Superior temporal gyrus (tissue), 1 donor: ENCODE measurements around the gene FICD.
"Not testable (repeated sequence)": the region's sequence is repeated elsewhere in the genome, so short reads cannot be mapped to it uniquely, and the experiment has no call there.

Experiments used
- DNase-seq: peaks from one replicate; pipeline ENCODE4 v3.0.0-alpha.2; 2016; ENCODE audit errors: extremely low spot score

FICD gene

DNA sequence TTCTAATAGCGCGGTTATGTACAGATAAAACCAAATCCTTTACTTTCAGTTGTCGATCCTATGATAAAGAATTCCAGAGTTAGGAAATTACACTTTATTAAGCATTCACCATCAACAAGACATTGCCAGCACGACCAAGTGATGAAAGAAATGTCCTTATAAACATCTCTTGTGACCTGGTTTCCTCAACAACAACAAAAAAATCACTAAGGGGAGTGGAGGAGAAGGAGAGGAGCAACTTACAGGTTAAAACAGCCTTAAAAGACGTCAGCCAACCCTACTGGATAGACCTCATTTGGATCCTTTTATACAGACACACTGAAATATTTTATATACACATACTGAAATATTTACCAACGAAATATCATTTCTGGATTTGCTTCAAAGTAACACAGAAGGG lies 23.1 kb downstream of the FICD start:
- DNase-seq: no peak

DNA sequence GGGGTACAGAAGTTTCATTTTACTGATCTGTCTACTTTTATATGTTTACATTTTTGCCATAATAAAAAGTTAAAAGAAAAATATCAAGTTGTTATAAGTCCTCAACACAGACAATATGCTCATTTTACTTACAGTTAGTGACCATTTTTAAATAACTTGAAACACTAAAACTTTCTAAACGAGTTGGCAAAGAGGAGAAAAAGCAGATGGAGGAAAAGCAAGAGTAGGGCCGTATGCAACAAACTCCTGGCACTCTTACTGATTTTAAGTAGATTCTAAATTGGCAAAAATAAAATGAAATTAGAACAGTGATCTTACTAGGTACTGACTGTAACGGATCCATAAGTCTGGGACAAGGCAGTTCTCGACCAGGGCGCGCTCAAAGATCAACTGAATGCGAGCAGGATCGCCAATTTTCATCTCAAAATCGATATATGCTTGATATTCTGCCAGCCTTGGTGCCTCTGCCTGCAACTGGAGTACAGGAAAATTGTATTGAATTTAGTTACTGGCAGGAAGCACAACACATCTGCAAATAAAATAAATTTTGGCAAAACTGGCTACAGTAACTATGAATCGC lies 23.6 kb downstream of the FICD start:
- no peak for DNase-seq

DNA sequence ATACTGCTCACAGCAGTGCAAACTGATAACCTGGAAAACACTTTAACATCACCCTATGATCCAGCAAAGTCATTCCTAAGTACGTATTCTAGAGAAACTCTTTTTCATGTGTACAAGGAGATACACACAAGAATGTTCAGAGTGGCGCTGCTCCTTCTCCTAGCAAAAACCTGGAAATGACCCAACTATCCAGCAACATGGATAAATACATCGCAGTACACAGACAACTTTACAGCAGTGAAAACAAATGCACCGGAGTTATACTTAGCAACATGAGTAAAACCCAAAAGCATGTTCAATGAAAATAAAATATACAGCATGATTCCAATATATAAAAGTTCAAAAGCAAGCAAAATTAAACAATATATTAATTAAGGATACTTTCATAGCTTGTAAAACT lies 27.2 kb downstream of the FICD start:
- DNase-seq: no peak

DNA sequence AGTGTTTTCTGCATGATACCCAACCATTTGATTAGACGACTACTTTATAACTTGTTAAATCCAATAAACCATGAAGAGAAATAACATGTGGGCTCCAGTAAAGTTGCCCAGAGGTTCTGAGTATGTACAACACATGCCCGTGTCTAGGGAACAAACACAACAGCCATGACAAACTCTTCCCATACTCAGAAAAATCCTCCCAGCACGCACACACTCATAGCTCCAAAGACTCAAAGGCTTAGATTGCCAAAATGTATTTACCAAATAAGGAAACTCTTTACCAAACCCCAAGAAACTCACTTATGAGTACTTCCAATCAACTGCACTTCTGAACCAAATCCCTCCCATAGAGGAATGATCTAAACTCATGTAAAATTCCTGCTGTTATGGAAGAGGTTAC lies 28.6 kb downstream of the FICD start:
- no peak for DNase-seq

DNA sequence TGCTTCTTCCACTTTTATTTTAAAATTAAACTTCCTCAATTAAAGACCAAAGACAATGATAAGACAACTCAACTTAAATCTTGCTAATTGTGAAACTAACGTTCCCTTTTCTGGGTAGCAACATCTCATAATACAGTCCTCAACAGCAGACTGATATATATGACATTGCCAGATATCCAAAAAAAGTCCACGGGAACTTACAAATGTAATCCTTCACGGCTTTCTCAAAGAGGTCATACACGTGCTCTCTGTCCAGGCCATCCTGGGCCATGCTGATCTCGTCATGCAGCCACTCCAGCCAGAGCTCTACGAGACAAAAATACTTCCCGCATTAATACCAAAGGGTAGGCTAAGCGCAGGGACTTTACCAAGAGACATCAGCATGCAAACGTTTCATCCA lies 32.6 kb downstream of the FICD start:
- DNase-seq: no peak

DNA sequence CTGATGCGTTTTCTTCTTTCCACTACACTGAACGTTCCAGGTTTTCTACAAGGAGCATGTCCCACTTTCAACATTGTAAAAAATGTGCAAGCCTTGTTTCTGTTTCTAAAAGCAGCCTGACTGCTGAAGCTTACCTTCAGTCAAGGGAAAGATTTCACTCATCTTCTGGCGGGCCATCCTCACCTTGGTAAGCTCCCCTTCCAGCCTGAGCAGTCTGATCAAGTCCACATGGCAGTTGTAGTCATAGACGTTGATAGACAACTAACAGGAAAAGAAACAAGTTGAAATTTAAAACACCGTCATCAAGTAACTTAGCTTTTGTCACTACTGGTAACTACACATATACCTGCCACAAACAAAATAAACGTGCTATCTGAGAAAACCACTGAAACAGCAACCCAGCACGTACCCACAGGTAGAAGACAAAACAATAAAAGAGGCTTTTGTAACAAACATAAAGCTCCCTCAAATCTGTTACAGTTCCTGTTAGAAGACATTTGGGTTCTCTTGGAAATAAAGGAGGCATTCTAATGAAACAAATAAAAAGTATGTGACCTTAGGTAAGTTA lies 34.0 kb downstream of the FICD start:
- no peak for DNase-seq

DNA sequence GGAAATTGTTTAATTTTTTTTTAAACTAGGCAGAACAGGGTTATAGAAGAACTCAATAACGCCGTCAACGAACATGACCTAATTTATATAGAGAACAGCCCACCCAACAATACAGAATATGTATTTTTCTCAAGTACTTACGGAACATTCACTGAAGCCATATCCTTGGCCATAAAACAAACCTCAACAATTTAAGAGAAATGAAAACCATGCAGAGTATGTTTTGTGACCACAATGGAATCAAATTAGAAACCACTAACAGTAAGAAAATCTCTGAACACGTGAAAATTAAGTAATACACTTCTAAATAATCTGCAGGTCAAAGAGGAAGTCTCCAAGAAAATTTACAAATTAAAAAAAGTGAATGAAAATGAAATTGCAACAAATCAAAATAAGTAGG lies 36.5 kb downstream of the FICD start:
- DNase-seq: no peak

DNA sequence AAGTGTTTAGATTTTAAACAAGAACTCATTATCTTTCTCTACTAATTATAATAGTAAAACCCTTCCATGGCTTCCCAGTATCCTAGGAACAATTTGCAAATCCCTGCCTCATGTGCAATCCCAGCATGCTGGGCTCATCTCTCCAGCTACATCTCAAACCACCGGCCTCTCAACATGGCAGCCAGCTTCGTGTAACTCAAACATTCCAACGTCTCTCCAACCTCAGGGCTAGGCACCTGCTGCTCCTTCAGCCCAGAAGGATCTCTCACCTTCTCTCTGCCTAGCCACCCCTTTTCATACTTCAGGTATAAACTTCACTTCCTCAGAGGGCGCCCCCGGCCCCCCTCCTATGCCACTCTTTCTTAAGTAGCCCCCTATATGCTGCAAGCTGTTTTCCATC lies 38.7 kb downstream of the FICD start:
- DNase-seq: no peak

DNA sequence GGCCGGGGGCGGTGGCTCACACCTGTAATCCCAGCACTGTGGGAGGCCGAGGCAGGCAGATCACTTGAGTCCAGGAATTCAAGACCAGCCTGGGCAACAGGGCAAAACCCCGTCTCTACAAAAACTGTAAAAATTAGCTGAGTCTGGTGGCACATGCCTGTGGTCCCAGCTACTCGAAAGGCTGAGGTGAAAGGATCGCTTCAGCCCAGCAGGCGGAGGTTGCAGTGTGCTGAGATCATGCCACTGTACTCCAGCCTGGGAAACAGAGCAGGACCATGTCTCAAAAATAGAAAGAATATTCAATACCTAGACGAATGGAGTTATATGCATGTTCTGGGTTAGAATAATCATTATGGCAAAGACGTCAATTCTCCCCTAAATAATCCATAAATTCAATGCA lies 40.3 kb downstream of the FICD start:
- DNase-seq: not testable (repeated sequence)

DNA sequence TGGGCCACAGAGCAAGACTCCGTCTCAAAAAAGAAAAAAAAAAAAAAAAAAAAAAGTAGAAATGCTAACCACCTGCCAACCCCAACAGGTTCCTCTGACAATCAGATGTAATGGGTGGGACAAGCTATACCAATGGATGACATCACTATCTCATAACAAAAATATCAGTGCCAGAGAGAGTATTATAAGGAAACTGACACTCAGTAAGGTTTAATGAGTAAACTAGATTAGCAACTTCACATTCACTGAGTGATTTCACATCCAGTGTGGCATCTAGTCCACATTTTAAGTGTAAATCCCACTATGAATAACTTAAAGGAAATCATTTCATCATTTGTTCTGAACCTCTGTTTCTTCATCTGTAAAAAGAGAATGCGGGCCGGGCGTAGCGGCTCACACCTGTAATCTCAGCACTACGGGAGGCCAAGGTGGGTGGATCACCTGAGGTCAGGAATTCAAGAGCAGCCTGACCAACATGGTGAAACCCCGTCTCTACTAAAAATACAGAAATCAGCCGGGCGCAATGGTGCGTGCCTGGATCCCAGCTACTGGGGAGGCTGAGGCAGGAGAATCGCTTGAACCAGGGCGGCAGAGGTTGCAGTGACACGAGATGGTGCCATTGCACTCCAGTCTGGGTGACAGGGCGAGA lies 44.1 kb downstream of the FICD start:
- DNase-seq: no peak

DNA sequence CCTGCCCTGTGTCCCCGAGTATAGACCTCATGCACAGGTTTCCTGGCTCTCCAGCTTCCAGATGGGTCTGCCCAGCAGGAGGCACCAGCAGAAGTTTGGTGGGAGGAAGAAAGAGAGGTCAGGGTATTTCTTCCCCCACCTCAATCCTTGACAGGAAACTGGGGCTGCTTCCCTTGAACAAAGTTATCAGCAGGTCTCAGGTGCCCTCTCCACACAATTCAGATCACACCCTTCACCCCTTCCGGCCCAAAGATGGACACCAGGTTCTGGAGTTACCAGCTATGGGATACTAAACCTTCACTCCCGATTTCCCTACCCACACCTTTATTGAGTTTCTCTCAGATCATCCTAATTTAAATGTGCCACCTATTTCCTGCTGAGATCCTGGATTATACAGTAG lies 44.7 kb downstream of the FICD start:
- no peak for DNase-seq

DNA sequence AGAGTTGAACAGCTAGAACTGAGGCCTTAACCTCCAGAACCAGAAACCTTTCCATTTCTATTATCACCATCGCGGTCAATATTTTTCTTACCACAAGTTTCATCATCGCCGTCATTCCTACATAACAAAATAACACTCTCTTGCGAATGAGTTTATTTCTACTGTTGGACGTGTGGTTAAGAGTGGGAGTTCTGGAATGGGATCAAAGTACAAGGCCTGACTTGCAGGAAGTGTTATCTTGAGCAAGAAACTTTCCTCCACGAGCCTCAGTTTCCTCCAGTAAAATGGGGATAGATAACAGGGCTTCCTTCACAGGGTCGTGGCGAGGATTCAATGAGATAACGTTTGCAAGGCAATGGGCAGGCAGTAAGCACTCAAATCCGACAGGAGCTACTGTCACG lies 45.2 kb downstream of the FICD start:
- DNase-seq: no peak

DNA sequence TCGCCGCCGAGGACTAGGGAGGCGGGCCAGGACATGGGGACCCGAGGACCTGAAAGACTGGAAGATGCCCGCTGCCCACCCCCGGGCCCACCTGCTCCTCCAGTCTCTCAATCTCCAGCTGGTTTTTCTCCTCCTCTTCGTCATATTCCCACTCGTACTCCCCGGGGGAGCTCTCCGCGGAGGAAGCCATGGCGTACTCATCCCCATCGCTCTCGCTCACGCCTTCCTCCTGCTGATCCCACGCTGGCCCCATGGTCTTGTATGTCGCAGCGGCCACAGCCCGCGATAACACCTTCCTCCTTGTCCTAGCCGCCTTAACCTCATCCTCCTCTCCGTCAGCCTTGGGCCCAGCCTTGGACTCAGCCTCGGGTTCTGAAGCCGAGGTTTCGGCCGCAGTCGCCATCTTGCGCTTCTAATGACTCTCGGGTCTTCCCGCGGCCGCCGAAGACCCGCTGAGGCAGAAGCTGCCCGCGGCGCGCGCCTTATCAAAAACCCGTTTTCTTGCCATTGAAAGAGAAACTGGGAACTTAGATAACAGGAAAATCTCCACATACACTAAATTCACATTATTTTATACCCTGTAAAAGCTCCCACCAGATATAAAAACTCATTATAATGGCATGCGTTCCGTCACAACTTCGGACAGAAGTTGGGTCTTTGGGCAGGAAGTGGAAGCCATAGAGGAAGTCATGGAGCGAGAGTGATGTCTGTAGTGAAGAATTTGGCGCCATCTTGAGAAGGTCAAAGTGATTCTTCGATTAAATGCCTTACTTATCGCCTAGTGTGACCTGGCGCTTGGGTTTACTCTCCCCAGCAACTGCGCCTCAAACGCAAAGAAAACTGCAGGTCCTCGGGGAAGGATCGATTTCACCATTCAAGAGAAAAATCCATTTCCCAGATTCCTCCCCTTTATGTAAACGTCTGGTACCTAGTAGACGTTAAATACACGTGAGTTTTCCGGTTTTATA lies 46.0 kb downstream of the FICD start, which contains the start of gene SART3:
Gene SART3 (minus strand): TSS at position 422 of the 968 bp plus-strand sequence. CDS start 19 bp downstream, at position 403.
- peak; percentile 97 for DNase-seq

DNA sequence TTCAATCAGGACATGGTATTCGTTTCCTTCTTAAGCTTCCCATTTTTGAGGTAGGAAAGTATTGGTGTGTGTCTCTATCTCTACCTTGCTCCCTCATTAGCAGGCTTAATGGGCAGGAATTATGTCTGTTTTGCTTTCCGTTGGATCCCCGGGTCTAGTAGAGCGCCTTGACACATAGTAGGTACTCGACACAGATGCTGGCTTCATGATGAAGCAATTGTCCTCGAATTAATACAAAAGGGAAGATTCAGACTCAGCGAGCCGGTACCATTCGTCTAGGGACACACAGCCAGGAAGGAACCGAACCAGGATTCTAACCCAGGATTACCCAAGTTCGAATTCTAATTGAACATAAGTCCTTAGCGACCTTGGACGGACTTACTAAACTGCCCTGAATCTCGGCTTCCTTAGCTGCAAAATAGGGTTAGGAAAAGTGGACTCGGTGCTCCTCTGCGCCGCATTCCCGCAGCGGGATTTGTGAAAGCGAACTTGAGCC lies 46.8 kb downstream of the FICD start:
- DNase-seq: no peak

DNA sequence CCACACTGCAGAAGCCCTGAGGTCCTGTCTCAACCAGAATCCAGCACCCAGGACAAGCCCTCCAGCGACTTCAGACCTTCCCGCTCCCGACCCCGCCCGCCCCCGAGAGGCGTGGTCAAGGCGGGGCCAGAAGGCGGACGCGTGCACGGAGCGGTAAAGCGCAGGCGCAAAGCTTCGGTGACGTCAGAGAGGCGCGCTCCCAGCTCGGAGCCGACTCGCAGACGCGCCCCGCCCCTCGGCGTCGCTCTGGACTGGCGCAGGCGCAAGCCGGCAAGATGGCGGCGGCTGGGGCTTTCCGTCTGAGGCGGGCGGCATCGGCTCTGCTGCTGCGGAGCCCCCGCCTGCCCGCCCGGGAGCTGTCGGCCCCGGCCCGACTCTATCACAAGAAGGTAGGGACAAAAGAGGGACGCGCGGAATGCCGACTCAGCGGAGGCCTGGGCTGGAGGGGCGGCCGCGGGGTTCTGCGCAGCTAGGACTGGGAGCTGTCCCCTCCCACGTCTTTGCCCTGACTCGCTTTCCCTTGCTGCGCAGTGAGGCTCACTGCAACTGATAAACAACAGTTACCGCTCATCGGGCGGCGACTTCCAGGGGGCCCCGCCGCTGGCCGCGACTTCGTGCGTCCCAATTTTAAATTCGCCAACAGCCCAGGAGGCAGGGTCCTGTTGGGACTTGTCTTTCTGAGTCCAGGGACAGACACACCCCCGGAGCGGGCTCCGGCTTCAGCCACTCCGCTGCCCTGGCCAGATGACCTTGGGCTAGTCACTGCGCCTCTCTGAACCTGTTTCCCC lies 47.5 kb downstream of the FICD start, which contains the start of gene ISCU:
Gene ISCU (plus strand): TSS at position 249 of the 788 bp plus-strand sequence. CDS start 27 bp downstream, at position 276.
- peak; percentile 99 for DNase-seq

DNA sequence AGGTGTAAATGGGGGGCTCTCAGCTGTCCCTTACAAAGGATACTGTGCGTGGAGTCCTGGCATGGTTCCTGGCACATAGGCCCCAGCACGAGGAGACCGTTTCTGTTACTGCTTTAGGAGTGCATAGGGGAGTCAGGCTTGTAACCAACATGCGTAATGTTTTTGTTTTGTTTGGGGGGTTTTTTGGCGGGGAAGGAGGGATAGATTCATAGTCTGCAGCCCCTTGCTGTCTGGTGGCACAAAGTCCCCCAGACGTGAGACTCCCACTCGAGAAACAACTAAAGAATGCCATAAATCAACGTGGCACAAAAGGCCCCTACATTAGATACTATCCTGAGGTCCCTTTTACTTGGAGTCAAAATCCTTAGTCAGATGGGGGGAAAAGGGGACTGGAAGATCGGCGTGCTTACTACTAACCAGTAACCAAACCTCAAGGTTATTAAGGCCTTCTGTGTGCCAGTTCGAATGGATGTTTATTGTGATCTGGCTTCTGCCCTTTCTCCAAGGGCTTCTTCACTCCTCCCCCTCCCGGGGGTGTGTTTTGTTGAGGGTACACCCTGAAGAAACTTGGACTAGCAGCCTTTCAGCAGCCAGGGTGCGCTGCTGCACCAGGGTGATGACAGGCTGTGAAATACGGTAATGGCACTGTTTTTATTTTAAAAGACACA lies 48.2 kb downstream of the FICD start:
- DNase-seq: peak; percentile 87

DNA sequence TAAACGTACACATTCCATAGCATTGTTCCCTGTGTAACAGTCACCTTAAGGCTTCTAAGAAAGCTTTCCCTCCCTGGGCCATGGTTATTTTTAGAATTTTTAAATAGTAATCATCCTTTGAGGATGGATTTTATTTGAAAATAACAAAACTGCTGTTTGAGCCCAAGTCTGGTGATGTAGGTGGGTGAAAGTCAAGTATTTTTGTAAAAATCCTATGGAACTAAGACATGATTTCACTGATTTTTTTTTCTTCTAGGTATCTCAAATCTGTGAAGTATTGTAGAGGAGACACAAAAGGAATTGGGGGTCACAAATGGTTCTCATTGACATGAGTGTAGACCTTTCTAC lies 48.7 kb downstream of the FICD start:
- no peak for DNase-seq

DNA sequence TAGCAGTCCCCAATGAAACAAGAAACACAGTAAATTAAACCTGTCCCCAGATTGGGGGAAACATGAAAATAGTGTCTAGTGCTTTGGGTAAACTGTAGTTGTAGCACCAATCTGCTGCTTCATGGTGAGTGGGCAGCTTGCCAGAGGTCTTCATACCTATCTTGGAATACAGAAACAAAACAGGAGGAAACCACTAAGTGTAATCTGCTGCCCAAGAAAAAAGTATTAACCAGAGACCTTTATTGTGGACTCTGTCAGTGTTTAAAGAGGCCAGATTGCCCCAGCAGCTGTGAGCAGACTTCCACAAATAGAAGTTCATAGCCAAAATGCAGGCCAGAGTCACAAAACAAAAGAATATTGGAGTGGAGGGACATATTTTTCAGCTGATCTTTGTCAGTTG lies 49.6 kb downstream of the FICD start:
- DNase-seq: no peak

DNA sequence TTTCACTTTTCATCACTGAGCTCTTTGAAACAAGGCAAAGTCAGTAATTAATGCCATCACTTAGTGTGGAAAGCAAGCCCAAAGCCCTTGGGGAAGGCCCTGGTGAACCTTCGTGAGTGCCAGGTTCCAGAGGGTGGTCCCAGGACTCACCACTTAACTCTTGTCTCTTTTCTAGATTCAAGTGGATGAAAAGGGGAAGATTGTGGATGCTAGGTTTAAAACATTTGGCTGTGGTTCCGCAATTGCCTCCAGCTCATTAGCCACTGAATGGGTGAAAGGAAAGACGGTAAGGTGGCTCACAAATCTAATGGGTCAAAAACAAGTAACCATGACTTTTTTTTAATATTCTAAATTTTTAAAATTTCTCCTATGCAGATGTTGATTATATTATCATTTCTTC lies 50.1 kb downstream of the FICD start:
- no peak for DNase-seq

DNA sequence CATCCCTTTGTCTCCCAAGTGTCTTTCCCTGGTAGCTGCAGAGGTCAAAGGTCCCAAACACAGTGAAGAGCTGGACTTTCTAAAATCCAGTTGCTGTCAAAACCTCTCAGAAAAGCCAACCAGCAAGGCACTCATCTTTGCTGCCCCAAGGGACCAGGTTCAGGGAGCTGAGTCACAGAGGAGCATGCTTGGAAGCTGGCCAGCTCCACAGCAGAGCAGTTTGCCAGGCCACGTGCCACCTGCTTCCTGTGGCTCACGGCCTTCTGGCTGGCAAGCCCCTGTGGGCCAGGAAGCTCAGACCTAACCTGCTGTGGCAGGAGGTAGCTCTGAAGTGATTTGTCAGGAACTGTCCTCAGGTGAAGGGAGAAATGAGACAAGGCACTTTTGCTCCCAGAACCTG lies 50.9 kb downstream of the FICD start:
- no peak for DNase-seq

DNA sequence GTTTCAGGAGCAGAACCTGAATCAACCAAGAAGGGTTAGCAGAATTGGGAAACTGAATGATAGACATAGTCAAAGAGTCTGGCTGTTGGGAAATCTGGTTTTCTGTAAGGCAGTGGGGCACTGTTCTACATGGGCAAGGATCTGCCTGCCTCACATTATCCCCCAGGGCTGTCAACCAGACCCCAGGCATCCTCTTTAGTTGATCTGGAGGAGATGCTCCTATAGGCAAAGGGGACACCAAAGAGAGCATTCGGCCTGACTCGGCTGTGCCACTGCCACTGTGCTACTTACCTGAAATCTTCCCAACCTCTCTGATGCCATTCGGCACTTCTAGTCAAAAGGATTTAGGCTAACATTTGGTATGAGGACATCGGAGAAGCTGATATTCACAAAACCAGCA lies 51.4 kb downstream of the FICD start:
- DNase-seq: no peak
